ENCODE data around the gene KIF2A.

GRCh38 chr5:62340392-62340791 is 34.4 kb downstream of the KIF2A start:
- TF ChIP-seq, protein P1, sequence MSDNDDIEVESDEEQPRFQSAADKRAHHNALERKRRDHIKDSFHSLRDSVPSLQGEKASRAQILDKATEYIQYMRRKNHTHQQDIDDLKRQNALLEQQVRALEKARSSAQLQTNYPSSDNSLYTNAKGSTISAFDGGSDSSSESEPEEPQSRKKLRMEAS (IDR thresholded peaks at IDR 0.05) = no peak
- no peak for TF ChIP-seq YY1 (IDR thresholded peaks at IDR 0.05; ENCODE audit: low read depth)
- TF ChIP-seq TEAD4 (IDR thresholded peaks at IDR 0.05) = no peak
- TF ChIP-seq REST (IDR thresholded peaks at IDR 0.05; ENCODE audit: low read depth) = no peak
- TF ChIP-seq FOXM1 (IDR thresholded peaks at IDR 0.05; ENCODE audit: borderline replicate concordance, low read depth) = no peak

Data from Ishikawa (cell line).